ENCODE data around the gene ICOSLG.
"Not testable (repeated sequence)": the region's sequence is repeated elsewhere in the genome, so short reads cannot be mapped to it uniquely, and the experiment has no call there.

The ICOSLG gene

GRCh38 chr21:44263221-44263760 is 22.5 kb upstream of the ICOSLG start:
- no peak for DNase-seq

- no peak for DNase-seq
These were observed 21.8 kb upstream of the ICOSLG start for GRCh38 chr21:44262338-44263056.

DNA sequence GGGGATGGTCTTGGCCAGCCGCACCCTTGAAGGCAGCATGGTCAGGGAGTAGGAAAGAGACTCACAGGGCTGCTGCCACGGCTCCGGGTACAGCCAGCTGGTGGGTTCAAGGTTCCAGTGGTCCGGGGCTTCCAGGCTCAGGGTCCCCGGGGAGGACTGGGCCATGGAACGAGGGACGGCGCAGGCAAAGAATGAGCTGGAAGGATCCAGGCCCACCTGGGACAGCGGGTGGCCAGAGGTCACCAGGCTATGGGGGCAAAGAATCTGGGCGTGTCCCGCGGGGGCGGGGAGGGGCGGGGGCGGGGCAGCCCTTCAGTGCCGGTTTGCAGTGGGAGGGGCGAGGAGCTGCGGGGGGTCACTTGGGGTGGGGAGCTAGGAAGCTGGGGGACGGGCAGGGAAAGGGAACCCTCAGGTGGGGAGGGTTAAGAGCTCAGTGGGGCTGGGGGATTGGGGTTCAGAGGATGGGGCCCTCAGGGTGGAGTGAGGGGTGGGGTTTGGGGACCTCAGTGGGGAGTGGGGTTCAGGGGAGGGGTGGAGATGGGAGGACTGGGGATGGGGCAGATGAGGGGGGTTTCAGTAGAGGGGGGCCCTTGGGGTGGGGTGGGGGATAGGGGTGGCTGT is 21.0 kb upstream of the ICOSLG start, which contains the start of gene DNMT3L:
TSS of gene DNMT3L (minus strand) at position 223 of the 621 bp plus-strand sequence. CDS start 638 bp downstream, outside the sequence.
- DNase-seq: no peak

- DNase-seq: no peak
These were observed 20.3 kb upstream of the ICOSLG start for GRCh38 chr21:44260791-44261631.

- no peak for DNase-seq
These were observed 19.3 kb upstream of the ICOSLG start for GRCh38 chr21:44260066-44260465.

GRCh38 chr21:44259082-44259705 is 18.5 kb upstream of the ICOSLG start:
- peak; percentile 75 for DNase-seq

GRCh38 chr21:44258056-44258725 is 17.4 kb upstream of the ICOSLG start:
- DNase-seq: no peak

DNA sequence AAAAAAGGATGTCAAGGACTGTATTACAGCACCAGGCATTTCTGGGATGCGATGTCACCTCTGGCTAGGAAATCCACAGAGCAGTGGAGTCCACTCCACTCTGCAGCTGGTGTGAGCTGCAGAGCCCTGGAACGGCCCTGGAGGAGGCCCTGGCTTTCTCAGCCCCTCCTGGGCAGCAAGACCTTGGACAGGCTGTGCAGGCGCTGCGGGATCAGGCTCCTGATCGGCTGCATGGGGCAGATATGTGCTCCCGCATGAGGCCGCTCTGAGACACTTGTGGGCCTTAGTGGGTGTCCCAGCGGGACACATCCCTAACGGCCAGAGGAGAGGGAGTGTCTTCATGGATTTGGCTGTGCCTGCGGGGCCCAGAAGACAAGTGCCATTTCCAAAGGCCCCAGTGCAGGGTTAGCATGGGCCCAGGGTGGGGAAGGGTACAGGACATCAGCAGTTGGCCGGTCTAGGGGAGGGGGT is 14.8 kb upstream of the ICOSLG start:
- DNase-seq: no peak

DNA sequence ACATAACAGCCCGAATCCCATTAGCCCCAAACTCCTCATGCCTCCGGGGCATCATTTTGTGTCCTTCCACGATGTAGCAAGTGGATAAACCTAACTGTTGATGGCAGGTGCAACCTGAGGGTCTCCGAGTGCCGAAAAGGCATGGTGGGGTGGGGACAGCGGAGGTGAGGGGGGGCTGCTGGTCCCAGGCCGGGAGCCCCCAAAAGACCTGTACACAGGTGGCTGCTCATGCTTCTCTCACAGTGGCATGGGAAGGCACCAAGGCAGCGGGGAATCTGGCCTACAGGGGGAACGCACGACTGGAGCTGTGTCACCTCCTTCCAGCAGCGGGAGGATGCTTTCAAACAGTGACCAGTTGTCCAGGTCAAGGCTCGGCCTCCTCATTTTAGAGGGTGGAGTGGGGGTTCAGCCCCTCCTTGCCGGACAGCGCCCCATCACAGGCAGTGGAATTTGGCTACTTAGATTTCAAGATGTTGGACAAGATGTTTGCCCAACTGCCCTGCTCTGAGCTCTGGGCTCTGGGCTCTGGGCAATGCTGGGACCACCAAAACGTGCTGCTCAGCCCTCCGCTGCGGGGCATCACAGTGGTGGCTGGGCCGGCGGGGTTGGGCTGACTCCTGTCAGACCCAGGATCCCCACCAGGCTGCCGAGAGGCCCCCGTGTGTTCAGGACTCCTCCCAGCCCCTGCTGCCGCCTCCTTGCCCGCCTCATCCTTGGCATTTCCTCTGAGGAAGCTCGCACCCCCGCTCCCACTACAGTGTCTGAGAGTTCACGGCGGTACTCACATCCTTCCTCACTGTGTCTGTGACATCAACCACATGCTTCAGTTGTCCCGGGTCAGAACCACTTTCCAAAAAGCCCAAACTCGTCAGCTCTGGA is 13.3 kb upstream of the ICOSLG start:
- no peak for DNase-seq

DNA sequence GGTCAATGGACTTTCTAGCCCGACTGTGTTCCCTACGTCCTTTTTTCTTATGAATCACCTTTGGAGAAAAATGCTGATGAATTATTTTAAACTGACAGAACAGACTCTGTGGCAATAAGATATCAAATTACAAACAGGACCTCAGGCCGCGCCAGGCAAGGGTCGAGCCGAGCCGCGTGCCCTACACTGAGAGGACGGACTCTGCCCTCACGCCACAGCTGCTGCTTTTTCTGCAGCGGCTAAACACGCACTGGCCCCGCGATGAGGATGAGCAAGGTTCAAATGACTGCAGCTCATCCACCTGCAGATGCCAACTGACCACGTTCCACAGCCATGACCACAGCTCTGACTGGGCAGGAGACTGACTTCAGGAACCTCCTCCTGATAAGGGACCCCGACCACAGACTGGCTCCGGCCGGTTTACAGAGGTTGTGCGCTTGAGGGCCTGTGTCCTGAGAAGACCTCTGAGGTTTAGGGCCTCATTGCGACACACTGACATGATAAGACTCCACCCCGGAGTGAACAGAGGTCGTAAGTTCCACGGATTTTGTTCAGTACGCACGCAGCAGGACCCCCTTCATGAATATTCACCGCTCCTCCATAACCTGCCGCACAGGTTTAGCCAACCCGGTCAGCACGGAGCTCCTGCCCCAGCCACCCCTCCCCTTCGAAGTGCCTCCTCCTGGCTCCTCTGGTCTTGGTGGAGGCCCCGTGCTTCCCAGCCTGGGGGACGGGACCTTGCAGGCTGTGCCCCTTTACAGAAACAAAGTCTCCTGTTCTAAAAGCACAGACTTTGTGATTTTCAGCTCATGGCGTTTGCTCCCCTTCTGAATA is 8.7 kb upstream of the ICOSLG start:
- not testable (repeated sequence) for DNase-seq

DNA sequence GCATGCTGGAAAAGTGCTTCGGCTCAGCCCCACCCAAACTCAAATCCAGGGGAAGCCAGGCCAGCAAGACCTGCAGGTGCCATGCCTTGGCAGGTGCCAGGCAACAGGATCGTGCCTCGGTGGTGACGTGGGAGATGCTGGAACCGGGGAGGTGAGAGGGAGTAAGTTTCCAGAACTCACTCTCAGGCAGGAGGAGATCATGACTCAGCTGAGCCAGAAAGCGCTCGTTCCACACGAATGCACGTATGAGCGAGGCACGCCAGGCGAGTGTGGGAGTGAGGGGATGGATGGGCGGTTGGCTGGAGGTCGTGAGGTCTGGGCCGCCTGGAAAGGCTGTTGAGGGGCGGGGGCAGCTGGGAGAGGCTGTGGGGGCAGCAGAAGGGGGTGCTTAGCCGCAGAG is 7.2 kb upstream of the ICOSLG start:
- DNase-seq: not testable (repeated sequence)

- not testable (repeated sequence) for DNase-seq
These were observed 3.2 kb upstream of the ICOSLG start for GRCh38 chr21:44243980-44244379.

GRCh38 chr21:44241281-44241680 is 538 bp upstream of the ICOSLG start:
- DNase-seq: not testable (repeated sequence)

- not testable (repeated sequence) for DNase-seq
These were observed 390 bp downstream of the ICOSLG start for GRCh38 chr21:44240353-44240752.

DNA sequence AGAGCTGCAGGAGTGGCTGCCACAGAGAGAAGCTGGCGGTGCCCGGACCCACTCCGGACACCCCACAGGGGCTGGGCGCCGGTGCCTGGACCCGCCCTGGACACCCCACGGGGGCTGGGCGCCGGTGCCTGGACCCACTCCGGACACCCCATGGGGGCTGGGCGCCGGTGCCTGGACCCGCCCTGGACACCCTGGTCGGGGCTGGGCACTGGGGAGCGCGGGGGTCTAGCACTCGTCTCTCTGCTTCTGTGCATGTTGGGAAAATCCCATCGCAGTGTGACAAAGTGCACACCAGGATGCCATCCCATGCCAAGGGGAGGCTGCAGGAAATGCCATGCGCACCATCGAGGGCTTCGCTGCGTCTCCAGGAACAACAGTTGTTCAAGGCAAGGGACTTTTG is 11.2 kb downstream of the ICOSLG start:
- not testable (repeated sequence) for DNase-seq

DNA sequence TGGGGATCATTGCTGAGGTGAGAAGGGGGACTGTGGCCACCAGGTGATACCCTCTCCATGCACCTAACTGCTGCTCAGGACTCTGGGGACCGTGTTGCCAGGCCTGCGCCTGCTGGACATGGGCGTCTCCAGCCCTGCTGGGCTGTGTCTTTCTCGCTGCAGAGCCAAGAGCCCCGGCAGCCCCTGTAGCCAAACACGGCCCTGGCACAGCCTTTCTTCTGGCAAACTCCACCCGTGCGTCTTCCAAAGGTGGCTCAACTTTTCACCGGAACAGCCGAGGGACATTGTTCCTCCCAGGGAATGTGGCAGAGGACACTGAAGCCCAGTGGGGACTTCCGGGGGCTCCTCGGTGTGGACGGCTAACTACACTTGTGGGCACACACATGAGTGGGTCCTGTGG is 12.6 kb downstream of the ICOSLG start:
- DNase-seq: not testable (repeated sequence)

GRCh38 chr21:44227614-44228013 is 13.1 kb downstream of the ICOSLG start:
- DNase-seq: not testable (repeated sequence)

DNA sequence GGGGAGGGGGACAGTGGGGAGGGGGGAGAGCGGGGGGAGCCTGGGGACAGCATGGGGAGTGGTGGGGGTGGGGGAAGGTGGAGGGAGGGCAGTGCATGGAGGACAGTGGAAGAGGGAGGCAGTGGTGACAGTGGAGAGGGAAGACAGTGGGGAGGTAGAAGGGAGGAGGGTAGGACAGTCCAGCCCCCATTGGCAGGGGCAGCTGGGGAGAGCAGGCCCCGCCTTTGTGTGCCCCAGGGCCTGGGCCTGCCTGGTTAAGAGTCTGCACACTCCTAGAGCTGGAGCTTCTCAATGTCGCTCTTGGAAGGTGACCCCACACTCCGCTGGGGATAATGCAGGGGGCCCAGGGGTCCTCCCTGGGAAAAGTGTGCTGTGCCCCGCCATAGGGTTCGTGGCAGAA is 15.1 kb downstream of the ICOSLG start:
- not testable (repeated sequence) for DNase-seq

GRCh38 chr21:44223334-44223733 is 17.4 kb downstream of the ICOSLG start:
- DNase-seq: not testable (repeated sequence)

- not testable (repeated sequence) for DNase-seq
These were observed 20.1 kb downstream of the ICOSLG start for GRCh38 chr21:44220674-44221073.
